WTC11 (cell line): ENCODE measurements around the gene LIN7B.

Source experiments
- ERG ChIP-seq: fragments of 250-450 bp; sonication (Bioruptor Pico); IDR thresholded peaks from 2 replicates; pipeline ENCODE4 v1.8.0; 2021; ENCODE audit warnings: mild to moderate bottlenecking
- ZNF121 ChIP-seq: sonication (generic); formaldehyde crosslinking; IDR thresholded peaks from 2 replicates; pipeline ENCODE4 v1.8.0; 2023; ENCODE audit warnings: missing genetic modification reagents
- TF ChIP-seq, protein P1 (sequence below): fragments of 200-600 bp; IDR thresholded peaks from 2 replicates; pipeline ENCODE4 v1.8.0; 2022; ENCODE audit warnings: antibody characterized with exemption
- TF ChIP-seq, protein P2 (sequence below): sonication (generic); formaldehyde crosslinking; IDR thresholded peaks from 2 replicates; pipeline ENCODE4 v1.8.1; 2023; ENCODE audit warnings: mild to moderate bottlenecking, missing genetic modification reagents, moderate library complexity

DNA sequence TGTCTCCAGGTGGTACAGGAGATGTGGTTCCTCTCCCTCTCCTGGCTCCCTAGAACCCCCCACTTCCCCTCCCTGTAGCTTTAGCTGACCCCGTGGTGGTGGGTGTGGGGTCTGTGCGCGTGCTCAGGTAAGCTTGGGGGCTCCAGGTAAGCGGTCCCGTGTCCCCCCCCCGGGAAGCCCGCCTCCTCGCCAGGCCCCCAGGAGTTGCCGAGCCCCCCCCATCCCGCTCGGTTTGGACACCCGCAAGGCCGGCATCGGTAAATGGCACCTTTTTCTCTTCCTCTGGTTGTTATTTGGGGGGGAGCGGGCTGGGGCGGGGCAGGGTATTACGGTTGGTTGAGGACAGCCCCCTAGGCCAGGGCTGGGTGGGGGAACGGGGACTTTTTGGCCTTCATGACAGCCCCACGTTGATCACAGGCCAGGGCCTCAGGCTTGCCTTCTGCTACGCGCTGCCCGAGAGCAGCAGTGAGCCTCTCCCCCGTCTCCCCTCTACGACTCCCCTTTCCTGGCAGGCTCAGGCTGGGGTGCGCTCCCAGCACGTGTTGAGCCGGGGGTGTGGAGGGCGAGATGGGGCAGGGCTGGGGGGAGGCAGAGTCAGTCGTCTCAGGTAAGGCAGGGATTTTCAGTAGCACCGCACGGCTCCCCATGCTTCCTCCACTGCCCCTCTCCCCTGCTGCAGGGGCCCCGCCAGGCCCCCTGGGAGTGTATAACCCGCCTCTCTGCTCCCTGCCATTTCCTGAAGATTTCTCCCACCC is 10.7 kb upstream of the LIN7B start:
- no peak for TF ChIP-seq ZNF121 (CRISPR knock-in tag)
- TF ChIP-seq, protein P1, sequence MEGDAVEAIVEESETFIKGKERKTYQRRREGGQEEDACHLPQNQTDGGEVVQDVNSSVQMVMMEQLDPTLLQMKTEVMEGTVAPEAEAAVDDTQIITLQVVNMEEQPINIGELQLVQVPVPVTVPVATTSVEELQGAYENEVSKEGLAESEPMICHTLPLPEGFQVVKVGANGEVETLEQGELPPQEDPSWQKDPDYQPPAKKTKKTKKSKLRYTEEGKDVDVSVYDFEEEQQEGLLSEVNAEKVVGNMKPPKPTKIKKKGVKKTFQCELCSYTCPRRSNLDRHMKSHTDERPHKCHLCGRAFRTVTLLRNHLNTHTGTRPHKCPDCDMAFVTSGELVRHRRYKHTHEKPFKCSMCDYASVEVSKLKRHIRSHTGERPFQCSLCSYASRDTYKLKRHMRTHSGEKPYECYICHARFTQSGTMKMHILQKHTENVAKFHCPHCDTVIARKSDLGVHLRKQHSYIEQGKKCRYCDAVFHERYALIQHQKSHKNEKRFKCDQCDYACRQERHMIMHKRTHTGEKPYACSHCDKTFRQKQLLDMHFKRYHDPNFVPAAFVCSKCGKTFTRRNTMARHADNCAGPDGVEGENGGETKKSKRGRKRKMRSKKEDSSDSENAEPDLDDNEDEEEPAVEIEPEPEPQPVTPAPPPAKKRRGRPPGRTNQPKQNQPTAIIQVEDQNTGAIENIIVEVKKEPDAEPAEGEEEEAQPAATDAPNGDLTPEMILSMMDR, result no peak
- TF ChIP-seq, protein P2, sequence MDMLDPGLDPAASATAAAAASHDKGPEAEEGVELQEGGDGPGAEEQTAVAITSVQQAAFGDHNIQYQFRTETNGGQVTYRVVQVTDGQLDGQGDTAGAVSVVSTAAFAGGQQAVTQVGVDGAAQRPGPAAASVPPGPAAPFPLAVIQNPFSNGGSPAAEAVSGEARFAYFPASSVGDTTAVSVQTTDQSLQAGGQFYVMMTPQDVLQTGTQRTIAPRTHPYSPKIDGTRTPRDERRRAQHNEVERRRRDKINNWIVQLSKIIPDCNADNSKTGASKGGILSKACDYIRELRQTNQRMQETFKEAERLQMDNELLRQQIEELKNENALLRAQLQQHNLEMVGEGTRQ, result no peak
- TF ChIP-seq ERG (CRISPR knock-in tag), result no peak
